HK-2 (cell line): ENCODE data around the gene LMLN.
"Not testable (repeated sequence)": the region's sequence is repeated elsewhere in the genome, so short reads cannot be mapped to it uniquely, and the experiment has no call there.

Experiments used
- DNase-seq: peaks from one replicate; pipeline ENCODE4 v3.0.0-alpha.2; 2018; ENCODE audit not compliant: unreplicated experiment

The LMLN gene

GRCh38 chr3:198027045-198027798 lies 67.2 kb downstream of the LMLN start:
- DNase-seq: no peak

GRCh38 chr3:198027799-198028390 lies 67.9 kb downstream of the LMLN start:
- no peak for DNase-seq

GRCh38 chr3:198028718-198029117 lies 68.7 kb downstream of the LMLN start:
- DNase-seq: no peak

- DNase-seq: no peak
These were observed 70.1 kb downstream of the LMLN start for GRCh38 chr3:198030125-198030524.

GRCh38 chr3:198030726-198031125 lies 70.7 kb downstream of the LMLN start:
- no peak for DNase-seq

- DNase-seq: no peak
These were observed 72.3 kb downstream of the LMLN start for GRCh38 chr3:198032039-198032936.

GRCh38 chr3:198043119-198043518 lies 83.1 kb downstream of the LMLN start:
- no peak for DNase-seq

- no peak for DNase-seq
These were observed 86.3 kb downstream of the LMLN start for GRCh38 chr3:198046120-198046857.

- no peak for DNase-seq
These were observed 88.4 kb downstream of the LMLN start for GRCh38 chr3:198048445-198048844.

- no peak for DNase-seq
These were observed 91.8 kb downstream of the LMLN start for GRCh38 chr3:198051836-198052235.

- not testable (repeated sequence) for DNase-seq
These were observed 93.4 kb downstream of the LMLN start for GRCh38 chr3:198053462-198053861.

- no peak for DNase-seq
These were observed 101.4 kb downstream of the LMLN start for GRCh38 chr3:198061119-198062067.

GRCh38 chr3:198062068-198062465 lies 102.0 kb downstream of the LMLN start:
- no peak for DNase-seq

GRCh38 chr3:198064420-198064819 lies 104.4 kb downstream of the LMLN start:
- no peak for DNase-seq

GRCh38 chr3:198065897-198066296 lies 105.9 kb downstream of the LMLN start:
- DNase-seq: no peak

GRCh38 chr3:198067416-198067815 lies 107.4 kb downstream of the LMLN start:
- DNase-seq: no peak

- no peak for DNase-seq
These were observed 110.9 kb downstream of the LMLN start for GRCh38 chr3:198070871-198071270.

- DNase-seq: peak; percentile 66
These were observed 111.7 kb downstream of the LMLN start for GRCh38 chr3:198071602-198072287.

- DNase-seq: no peak
These were observed 116.8 kb downstream of the LMLN start for GRCh38 chr3:198076722-198077308.
